GM11168 (cell line): ENCODE data around the gene ZBTB17.

Experiments used
- in situ Hi-C: fragments of 300-500 bp; cut with MboI; formaldehyde crosslinking; loops from one replicate; pipeline ENCODE4 v1.12.0; 2022; ENCODE audit warnings: low sequenced_read_pairs; ENCODE audit not compliant: unreplicated experiment

Gene ZBTB17

DNA sequence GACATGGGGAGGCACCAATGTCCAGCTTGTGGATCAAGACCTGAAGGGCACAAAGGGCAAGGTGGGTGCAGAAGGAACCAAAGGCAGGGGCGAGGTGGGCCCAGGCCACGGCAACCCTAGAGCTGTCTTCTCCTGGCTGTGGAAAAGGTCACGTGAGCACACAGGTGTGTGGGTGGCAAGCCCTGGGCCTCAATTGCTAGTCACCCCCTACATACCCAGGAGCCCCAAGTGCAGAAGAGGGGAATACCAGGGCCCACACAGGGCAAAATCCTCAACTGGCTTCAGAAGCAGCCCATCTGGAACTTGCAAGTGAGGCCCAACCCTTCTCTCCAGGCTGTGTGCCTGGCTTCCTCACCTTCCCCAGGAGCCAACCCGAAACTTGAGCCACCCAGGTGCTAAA is 25.6 kb downstream of the ZBTB17 start:
- in situ Hi-C loops, result no loop called here

DNA sequence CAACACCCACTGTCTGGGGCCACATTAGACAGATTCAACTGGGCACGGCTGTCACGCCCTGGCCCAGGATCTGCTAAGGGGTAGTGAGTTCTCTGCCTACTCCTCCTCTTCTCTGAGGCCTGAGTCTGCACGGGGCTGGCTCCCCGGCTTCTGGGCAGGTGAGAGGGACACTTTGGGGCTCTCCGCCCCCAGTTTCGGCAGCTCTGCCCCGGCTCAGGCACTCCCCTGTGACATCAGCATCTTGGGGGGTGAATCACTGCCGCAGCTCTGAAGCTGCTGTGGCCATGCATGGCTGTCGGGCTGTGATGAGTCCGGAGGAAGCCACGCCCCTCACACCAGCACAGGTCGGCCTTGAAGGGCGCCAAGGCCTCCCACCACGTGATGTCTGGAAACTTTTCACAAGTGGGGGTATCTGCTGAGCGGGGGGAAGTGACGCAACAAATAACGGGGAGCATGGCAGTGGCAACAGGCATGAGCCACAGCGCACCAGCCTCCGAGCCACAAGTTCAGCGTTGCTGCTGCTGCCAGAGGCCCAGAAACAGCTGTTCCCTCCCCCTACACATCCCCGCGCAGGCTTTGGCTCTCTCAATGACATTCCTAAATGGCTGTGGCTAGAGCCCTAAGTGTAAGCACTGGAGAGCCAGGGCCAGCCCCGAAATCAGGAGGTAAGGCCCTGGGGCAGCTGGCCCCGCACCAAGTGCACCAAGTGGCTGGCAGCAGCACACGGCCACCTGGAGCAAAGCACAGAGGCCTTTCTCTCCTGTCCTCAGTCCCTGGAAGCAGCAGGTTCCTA is 26.3 kb downstream of the ZBTB17 start:
- in situ Hi-C loops, result no loop called here

DNA sequence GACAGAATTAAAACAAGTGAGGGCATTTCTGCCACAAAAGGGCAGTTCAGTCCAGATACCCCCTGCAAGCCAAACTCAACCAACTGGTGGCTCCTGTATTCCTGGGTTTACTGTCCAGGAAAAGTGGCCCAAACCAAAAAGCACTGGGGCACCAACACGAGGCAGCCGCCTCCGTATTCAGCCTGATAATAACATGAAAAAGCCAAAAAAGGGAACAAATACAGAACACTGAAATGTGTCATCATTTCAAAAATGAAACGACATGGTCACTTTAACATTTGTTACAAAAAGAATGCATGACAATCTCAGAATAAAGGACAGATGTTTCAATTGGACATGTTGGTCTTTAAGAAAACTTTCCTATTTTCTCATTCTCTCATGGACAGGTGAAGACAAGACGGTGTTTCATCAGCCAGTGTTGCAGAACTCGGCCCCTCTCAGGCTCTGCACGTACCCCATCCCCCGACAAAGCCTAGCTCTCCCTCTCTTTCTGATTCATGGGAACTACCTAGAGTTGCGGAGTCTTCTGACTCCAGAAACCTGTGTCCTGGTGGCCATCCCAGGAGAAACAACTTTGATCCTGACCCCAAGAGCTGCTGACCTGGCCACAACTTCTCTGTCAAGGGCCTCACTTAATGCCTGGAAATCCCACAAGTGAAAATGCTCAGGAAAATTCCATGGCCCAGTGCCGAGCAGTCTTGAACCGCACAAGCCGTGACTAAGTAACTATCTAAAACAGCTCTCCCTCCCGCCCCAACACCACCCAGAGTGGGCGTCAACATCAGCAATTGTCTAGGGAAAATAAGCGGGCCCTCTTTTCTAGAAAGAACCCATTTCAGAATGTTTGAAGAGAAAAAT is 27.1 kb downstream of the ZBTB17 start:
- in situ Hi-C loops, result no loop called here

DNA sequence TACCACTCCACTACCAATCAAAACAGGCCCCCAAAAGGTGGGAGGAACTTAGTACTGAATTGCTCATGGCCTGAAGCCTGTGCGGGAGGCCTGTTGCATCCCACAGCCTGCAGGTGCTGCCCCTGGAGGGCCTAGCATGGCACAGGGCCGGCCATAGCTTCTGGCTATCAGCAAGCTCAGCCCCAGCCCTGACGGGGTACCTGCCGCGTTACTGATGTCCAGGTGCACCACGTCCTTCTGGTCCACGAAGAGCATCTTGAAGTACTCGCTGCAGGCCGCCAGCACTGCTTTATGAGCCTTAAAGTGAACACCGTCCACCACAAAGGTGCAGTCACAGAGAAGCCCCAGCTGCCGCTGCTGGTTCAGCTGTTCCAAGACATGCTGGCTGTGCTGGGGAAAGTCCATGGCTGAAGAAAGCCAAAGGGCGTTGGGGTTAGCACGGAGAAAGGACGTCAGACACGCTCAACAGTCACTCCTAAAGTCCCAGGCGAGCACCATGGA is 27.8 kb downstream of the ZBTB17 start:
- in situ Hi-C loops, result no loop called here

DNA sequence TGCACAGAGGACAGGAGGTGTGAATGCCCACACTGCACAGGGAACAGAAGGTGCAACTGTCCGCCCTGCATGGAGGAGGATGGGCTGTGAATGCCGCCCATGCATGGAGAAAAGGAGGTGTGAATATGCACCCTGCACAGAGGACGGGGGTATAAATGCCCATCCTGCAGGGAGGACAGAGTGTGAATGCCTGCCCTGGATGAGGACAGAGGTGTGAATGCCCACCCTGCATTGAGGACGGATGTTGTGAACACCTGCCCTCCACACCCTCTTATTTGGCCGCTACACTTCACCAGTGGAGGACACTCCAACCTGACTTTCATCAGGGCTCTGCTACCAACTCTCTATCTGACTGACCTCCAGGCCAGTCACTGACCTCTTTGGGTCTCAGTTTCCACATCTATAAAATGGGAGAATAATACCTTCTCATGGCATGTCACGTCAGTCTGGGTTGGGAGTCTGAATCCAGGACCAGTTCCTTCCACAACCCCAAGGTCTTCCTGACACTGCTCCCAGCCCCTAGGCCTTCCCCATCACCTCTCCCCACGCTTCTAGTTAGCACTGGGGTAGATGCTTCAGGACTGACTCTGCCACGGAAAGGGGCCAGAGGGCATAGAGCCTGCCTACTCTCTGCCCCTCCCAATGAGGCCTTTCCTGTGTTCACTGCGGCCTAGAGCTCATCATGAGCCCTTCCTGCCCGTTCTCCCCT is 28.4 kb downstream of the ZBTB17 start:
- in situ Hi-C loops, result no loop called here

DNA sequence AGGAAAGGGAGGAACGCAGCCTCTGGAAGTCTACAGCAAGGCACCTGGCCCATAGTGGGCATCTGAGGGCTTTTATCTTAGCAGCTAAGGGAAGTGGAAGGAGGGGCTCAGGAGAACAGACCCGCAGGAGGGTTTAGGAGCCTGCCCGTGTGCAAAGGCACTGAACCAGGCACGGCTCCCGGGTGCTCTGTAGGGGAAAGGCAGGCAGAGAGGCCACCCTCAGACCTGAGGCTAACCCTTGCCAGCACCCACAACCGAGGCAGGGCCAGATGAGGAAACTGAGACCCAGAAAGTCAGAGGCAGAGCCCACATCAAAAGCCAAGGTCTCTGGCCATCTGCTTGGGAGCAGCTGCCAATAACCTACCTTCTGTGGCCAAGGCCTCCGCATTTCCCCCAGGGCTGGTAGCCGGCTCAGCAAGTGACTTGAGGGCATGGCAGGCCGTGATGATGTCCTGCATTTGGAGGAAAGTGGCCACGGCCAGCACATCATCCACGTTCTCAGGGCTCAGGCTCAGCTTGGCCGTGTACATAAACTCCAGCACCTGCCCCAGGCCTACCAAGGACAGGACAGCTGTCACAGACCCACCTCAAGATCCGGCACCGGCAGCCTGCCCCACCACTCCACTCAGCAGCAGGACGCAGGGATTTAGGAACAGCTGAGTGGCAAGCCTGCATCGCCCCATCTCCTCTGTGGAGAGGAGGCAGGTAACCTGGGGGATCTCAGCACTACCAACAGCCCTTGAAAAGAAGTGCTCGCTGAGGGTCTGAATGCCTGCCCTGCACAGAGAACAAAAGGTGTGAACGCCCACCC is 29.1 kb downstream of the ZBTB17 start:
- in situ Hi-C loops, result no loop called here

DNA sequence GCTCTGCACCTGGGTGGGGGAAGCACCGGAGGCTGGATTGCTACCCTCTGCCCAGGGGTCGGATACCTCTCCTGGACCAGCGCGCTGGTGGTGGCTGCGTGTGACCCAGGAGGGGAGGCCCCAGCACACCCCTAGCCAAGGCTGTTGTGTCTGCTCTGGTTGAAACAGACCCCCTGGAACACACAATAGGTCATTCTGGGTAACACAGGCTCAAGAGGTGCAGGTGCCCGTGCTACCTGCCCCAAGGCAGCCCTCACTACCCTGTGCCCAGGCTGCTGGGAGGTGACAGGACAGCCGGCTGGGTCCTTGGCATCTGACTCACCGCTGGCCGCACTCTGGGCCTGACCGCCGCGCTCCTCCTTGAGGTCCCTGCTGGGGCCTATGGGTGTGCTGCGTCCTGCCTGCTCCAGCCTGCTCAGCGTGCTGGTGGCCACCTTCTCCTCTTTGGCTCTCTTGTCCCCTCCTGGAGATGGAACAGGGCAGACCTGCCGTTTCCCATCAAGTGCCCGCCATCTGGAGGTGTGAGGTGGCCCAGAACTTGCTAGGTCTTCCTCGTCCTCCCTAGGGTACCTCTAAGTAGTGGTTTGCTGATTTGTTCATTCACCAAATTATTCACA is 30.0 kb downstream of the ZBTB17 start:
- in situ Hi-C loops, result no loop called here

DNA sequence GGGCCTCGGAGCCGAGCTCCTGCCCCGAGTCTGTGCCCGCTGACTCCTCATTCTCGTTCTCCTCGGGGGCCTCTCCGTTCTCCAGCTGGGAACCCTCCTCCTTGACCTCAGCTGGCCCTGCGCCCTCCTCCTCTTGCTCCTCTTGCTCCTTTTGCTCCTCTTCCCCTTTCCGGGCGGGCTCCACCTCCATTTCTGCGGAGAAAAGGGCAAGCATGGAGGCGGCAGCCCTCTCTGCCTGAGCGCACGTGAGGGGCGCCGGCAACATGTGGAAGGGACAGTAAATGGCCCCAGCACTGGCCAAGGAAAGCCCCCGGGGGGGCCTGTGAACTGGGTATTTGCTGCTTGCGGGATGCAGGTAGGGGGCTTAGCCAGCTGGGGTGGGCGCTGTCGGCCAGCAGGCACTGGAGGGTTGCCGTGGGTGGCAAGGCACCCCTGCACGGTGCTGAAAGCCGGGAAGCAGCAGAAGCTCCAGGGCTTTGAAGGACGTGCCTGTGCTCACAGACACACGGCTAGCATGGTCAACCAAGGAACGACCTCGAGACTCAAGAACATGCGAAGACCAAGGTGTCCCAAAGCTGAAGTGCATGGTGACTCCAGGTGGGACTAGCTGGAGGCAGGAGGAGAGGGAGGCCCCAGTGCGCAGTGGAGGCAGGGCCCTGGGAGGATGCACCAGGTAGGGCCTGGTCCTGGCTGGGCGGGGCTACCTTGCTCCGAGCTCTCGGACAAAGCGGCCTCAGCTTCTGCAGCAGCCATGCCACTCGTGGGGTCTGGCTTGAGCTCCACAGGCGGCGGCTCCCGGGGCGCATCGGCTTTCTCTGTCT is 30.7 kb downstream of the ZBTB17 start:
- in situ Hi-C loops, result no loop called here

DNA sequence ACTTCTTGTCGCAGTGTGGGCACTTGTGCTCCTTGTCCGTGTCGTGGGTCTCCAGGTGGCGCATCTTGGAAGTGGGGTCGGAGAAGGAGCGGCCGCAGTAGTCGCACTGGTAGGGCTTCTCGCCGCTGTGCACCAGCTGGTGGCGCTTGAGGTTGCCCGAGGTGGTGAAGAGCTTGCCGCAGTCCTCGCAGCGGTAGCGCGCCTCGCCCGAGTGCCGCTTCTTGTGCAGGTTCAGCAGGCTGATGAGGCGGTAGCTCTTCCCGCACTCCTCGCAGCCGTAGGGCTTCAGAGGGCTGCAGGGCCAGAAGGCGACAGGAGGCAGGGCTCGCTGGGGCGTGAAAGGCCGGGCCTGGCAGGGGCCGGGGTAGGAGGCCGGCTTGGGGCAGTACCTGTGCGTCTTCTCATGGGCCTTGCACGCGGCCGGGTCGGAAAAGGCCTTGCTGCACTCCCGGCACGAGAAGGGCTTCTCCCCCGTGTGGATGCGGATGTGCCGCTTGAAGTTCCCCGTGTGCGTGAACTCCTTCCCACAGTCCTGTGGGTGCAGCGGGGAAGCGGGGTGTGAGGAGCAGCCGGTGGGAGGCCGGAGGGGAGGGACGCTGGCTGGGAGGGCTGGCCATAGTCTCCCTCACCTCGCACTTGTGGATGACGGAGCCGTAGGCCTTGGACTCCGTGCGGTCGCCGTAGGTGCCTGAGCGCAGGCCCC is 31.4 kb downstream of the ZBTB17 start:
- in situ Hi-C loops, result no loop called here

DNA sequence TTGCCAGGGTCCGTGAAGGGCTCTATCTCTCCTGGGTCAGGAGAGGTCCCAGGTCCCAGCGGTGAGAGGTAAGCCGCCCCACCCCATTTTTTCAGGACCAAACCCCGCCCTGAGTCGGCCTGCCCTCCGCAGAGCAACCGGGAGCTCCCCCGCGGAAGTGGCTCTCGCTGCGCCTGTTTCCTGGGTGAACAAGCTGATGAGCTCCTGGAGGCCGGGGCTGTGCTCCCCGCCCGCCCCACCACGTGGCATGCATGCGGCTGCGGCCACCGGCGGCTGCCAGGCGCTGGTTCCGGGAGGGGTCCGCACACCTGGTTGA is 32.0 kb downstream of the ZBTB17 start:
- in situ Hi-C loops, result no loop called here

DNA sequence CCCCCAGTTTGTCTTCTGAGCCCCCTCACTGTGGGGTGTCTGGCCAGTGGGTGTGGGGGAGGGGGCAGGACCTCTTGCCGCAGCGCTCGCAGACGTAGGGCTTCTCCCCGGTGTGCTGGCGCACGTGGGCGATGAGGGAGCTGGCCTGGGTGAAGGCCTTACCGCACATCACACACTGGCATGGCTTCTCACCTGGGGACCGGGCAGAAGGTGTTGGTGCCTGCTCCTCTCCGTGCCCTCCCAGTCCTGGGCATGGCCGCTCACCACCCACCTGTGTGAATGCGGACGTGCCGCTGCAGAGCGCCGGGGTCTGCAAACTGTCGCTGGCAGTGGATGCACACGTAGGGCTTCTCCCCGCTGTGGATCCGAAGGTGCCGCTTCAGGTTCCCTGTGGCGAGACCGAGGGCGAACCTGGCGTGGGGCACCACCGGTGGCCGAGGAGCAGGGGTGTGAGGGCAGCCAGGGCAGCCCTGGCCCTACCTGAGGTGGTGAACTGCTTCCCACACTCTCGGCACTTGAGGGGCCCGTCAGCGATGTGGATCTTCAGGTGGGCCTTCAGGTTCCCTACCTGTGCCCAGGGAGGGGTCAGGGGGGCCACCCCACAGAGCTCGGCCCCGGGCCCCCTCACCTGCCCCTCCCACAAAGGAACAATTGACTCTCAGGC is 32.4 kb downstream of the ZBTB17 start:
- in situ Hi-C loops, result no loop called here

DNA sequence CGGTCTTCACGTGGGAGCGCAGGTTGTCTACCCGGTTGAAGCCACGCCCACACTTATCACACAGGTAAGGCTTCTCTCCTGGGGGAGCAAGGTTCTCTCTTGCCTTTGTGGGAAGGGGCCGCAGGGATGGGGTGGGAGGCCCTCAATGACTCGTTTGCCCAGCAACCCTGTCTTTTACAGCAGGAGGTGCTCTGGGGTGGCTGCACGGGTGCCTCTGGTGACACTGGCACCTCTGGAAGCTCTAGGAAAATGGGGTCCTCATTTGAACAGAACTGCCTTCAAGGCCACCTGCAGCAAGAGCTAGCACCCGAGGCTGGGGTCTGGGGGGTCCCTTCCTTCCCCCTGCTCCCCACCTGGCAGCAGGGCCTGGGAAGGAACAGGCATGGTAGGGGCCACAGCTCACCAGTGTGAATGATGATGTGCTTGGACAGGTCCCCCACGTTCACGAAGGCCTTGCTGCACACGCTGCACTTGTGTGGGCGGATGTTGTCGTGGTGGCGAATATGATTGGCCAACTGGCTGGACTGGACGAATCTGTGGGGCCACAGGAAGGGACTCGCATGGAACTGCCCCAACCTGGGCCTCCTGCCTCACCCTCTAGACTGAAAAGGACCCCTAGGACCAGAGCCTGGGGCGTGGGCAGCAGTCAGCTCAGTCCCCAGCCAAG is 33.1 kb downstream of the ZBTB17 start:
- in situ Hi-C loops, result no loop called here

DNA sequence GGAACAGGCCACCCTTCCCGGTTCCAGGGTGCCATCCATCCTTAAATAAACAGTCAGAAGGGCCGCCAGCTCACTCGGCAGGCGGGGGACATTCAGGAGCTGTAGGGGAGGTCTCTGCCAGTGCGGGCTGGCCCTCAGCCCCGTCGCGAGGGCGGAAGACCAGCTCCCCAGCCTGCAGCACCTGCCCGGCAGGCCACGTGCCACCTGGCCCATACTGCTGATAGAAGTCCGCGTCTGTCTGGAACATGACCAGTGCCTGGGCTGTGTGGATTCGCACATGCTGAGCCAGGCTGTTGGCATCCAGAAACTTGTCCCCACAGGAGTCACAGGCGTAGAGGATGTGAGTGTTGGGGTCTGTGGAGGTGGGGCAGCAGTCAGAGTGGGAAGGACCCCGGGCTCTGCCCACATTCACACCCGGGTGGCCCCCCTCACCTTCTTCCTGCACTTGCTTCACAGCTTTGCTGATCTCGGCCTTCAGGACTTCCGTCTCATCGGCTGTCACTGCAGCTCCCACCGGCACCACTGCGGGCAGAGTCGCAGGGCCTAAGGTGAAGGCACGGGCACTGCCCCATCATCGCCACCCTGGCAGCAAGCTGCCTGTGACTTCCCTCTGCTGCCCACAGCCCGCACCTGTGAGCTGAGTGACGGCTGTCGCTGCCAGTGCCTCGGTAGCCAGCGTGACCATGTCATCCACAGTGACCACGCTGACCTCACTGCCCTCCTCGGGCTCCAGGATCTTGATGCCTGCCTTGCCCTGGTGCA is 33.8 kb downstream of the ZBTB17 start:
- in situ Hi-C loops, result no loop called here

DNA sequence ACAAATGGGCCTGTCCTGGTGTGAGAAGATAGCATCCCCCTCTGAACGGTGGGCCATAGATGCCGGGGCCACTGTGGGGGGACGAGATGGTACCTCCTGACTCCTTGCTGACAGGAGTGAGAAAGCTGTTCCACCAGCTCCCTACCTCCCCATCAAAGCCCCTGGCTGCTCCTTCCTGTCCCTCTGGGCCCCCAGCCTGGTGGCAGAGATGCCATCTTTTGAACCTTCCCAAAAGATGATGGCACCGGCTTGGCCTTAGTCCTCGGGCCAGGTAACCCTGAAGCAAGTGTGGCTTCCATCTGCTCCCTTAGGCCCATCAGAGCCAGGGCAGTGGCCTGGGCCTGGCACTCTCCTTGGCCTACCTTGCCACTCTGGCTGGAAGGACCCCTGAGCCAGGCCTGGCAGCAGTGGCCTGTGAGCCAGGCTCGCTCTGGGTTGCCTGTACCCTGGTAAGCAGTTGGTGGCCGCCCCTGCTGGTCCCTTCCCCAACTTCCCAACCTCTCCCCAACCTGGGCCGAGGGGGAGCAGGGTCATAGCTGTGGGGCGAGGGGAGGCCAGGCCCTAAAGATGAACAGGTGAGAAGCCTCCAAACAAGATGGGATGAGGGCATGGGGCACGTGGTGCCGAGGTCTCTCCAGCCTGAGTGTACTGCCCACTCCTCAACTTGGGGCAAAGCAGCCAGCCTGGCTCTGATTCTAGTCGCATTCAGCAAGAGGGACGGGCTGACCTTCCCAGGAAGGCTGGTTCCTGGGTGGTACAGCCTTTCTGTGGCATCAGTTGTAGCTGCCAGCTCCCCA is 34.7 kb downstream of the ZBTB17 start:
- in situ Hi-C loops, result no loop called here

DNA sequence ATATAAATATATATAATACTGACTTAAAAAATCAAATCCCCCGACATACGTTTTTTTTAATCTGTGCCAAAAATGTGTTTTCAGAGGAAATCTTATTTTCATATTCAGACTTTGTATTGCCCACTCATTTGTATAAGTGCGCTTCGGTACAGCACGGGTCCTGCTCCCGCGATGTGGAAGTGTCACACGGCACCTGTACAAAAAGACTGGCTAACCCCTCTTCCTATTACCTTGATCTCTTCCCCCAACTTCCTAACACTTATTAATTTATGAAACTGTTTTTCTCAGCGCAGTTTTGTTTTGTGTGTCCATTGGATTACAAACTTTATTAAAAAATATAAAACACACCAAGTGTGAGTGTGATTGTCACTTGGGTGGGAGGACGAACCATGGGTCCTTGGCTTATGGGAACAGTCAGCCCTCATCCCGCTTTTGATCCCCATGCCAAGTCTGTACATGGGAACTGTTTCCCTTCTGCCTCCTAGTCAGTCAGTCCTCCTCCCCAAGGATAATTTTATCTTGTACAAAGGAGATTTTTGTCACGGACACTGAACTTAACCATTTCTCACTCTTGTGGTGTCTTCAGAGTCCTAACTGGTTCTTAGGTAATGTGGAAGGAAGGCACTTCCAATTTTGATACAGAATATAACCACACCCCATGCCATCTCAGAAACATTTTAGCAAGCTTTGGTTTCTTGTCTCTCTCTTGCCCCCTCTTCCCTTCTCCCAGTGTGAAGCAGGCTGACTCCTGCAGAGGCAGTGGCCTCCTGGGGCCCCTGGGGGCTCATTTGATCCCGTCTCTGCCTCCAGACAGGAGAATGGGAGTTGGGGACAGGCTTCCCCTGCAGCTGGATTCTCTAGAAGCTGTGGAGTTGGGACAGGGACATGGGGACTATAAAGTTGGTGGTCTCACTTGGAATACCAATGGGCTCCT is 35.5 kb downstream of the ZBTB17 start:
- in situ Hi-C loops, result no loop called here
